22Rv1 (cell line): Measurements from ENCODE around the gene STAT5B.

Experiments
- ZFX ChIP-seq: fragments of 450-650 bp; IDR thresholded peaks from 2 replicates; pipeline ENCODE4 v1.6.1; 2017; ENCODE audit warnings: antibody characterized with exemption, borderline replicate concordance
- TF ChIP-seq, protein P1 (sequence below): fragments of 450-650 bp; IDR thresholded peaks from 2 replicates; pipeline ENCODE4 v1.5.1; 2017; ENCODE audit warnings: mild to moderate bottlenecking

DNA sequence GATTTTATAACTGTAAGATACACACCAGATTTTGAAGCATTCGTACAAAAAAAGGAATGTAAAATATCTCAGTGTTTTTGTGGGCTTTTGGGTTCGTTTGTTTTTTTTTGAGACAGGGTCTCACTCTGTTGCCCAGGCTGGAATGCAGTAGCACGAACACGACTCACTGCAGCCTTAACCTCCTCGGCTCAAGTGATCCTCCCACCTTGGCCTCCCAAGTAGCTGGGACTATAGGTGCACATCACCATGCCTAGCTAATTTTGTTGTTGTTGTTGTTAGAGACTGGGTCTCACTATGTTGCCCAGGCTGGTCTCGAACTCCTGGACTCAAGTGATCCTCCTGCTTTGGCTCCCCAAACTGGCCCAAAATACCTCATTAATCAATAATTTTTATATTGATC, 15.9 kb downstream of the STAT5B start:
- TF ChIP-seq, protein P1, sequence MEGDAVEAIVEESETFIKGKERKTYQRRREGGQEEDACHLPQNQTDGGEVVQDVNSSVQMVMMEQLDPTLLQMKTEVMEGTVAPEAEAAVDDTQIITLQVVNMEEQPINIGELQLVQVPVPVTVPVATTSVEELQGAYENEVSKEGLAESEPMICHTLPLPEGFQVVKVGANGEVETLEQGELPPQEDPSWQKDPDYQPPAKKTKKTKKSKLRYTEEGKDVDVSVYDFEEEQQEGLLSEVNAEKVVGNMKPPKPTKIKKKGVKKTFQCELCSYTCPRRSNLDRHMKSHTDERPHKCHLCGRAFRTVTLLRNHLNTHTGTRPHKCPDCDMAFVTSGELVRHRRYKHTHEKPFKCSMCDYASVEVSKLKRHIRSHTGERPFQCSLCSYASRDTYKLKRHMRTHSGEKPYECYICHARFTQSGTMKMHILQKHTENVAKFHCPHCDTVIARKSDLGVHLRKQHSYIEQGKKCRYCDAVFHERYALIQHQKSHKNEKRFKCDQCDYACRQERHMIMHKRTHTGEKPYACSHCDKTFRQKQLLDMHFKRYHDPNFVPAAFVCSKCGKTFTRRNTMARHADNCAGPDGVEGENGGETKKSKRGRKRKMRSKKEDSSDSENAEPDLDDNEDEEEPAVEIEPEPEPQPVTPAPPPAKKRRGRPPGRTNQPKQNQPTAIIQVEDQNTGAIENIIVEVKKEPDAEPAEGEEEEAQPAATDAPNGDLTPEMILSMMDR = no peak
- no peak for TF ChIP-seq ZFX
